Activated T-helper 17 cell treated with anti-CD3 and anti-CD28 coated beads, Interleukin-2, amount 50 U/mL, for 72 hours (primary cell): Measurements from ENCODE around the gene NMB. TPM values are rescaled to one million over a fixed set of nuclear protein-coding genes. Genes with fewer than 3 reads are reported as not detected.
"Not testable (repeated sequence)": the region's sequence is repeated elsewhere in the genome, so short reads cannot be mapped to it uniquely, and the experiment has no call there.

Experiments used
- ATAC-seq: fragments of 150-1000 bp; cut with Tn5 transposase; replicated peaks from 2 replicates; pipeline ENCODE4 v1.10.0; 2021; ENCODE audit warnings: mild to moderate bottlenecking, moderate library complexity
- H3K27ac Mint-ChIP-seq: one replicate; pipeline ENCODE4 v1.8.0; 2022; ENCODE audit warnings: mixed read lengths
- H3K27me3 Mint-ChIP-seq: one replicate; pipeline ENCODE4 v1.8.0; 2022; ENCODE audit warnings: mixed read lengths
- H3K36me3 Mint-ChIP-seq: one replicate; pipeline ENCODE4 v1.8.0; 2022; ENCODE audit warnings: low read depth, mild to moderate bottlenecking, mixed read lengths
- H3K4me1 Mint-ChIP-seq: one replicate; pipeline ENCODE4 v1.8.0; 2022; ENCODE audit warnings: mixed read lengths
- H3K4me3 Mint-ChIP-seq: one replicate; pipeline ENCODE4 v1.8.0; 2022; ENCODE audit warnings: mild to moderate bottlenecking, mixed read lengths
- H3K9me3 Mint-ChIP-seq: one replicate; pipeline ENCODE4 v1.8.0; 2022; ENCODE audit warnings: mixed read lengths
- total RNA-seq, 2 donors: library from RNA; stranded (reverse); gene quantifications; one replicate each; pipeline ENCODE4 v1.2.3, GENCODE V29; 2022

The NMB gene
- 1 to 10 TPM; 7.8 TPM for total RNA-seq

GRCh38 chr15:84658080-84658787 lies at the start of gene NMB:
Gene NMB (minus strand): TSS chr15:84658199. CDS start chr15:84658152, 47 bp downstream.
- peaks cover 24% of the 10 kb centered on the region for H3K36me3 Mint-ChIP-seq
- peak within 1 kb of the TSS; percentile 67 for H3K27ac Mint-ChIP-seq
- peak; percentile 71 for ATAC-seq
- peaks cover 17% of the 10 kb centered on the region for H3K4me1 Mint-ChIP-seq
- no peaks in the 10 kb centered on the region for H3K27me3 Mint-ChIP-seq
- H3K9me3 Mint-ChIP-seq: no peaks in the 10 kb centered on the region
- peak within 1 kb of the TSS; percentile 72 for H3K4me3 Mint-ChIP-seq

- Mint-ChIP-seq H3K36me3 (peaks cover 71% of the 10 kb centered on the region), H3K4me3 (no peak overlapping the region), H3K4me1 (peaks cover 50% of the 10 kb centered on the region), H3K27me3 (no peaks in the 10 kb centered on the region), H3K9me3 (no peaks in the 10 kb centered on the region), H3K27ac (no peak overlapping the region)
- ATAC-seq: no peak
Measured at GRCh38 chr15:84703808-84704207, 45.8 kb upstream of the NMB start.

GRCh38 chr15:84702961-84703482 lies 45.0 kb upstream of the NMB start:
- no peak overlapping the region for H3K4me3 Mint-ChIP-seq
- H3K27ac Mint-ChIP-seq: peak overlapping the region; percentile 18
- no peaks in the 10 kb centered on the region for H3K27me3 Mint-ChIP-seq
- peak; percentile 58 for ATAC-seq
- H3K4me1 Mint-ChIP-seq: peaks cover 46% of the 10 kb centered on the region
- H3K9me3 Mint-ChIP-seq: no peaks in the 10 kb centered on the region
- peaks cover 66% of the 10 kb centered on the region for H3K36me3 Mint-ChIP-seq

GRCh38 chr15:84699538-84700191 lies 41.7 kb upstream of the NMB start:
- Mint-ChIP-seq H3K36me3 (peaks cover 43% of the 10 kb centered on the region), H3K4me3 (peak overlapping the region; percentile 72), H3K27ac (peak overlapping the region; percentile 82), H3K9me3 (no peaks in the 10 kb centered on the region), H3K27me3 (no peaks in the 10 kb centered on the region), H3K4me1 (peaks cover 41% of the 10 kb centered on the region)
- peak; percentile 87 for ATAC-seq

- Mint-ChIP-seq H3K36me3 (peaks cover 41% of the 10 kb centered on the region), H3K27ac (peak overlapping the region; percentile 10), H3K9me3 (no peaks in the 10 kb centered on the region), H3K27me3 (no peaks in the 10 kb centered on the region), H3K4me1 (peaks cover 19% of the 10 kb centered on the region), H3K4me3 (peak overlapping the region; percentile 2)
- no peak for ATAC-seq
Measured at GRCh38 chr15:84697236-84697990, 39.4 kb upstream of the NMB start.

- Mint-ChIP-seq H3K27me3 (no peaks in the 10 kb centered on the region), H3K27ac (no peak overlapping the region), H3K9me3 (no peaks in the 10 kb centered on the region), H3K4me3 (no peak overlapping the region), H3K36me3 (peaks cover 46% of the 10 kb centered on the region), H3K4me1 (peaks cover 19% of the 10 kb centered on the region)
- ATAC-seq: no peak
Measured at GRCh38 chr15:84696757-84697156, 38.8 kb upstream of the NMB start.

- Mint-ChIP-seq H3K27me3 (no peaks in the 10 kb centered on the region), H3K27ac (no peak overlapping the region), H3K36me3 (peaks cover 77% of the 10 kb centered on the region), H3K4me1 (peaks cover 8% of the 10 kb centered on the region), H3K9me3 (no peaks in the 10 kb centered on the region), H3K4me3 (no peak overlapping the region)
- ATAC-seq: no peak
Measured at GRCh38 chr15:84690342-84690741, 32.3 kb upstream of the NMB start.

- no peak for ATAC-seq
- Mint-ChIP-seq H3K27ac (no peak overlapping the region), H3K4me1 (peaks cover 8% of the 10 kb centered on the region), H3K27me3 (no peaks in the 10 kb centered on the region), H3K36me3 (peaks cover 82% of the 10 kb centered on the region), H3K9me3 (no peaks in the 10 kb centered on the region), H3K4me3 (no peak overlapping the region)
Measured at GRCh38 chr15:84689858-84690257, 31.9 kb upstream of the NMB start.

- H3K4me1 Mint-ChIP-seq: peaks cover 23% of the 10 kb centered on the region
- H3K4me3 Mint-ChIP-seq, H3K27ac Mint-ChIP-seq, H3K9me3 Mint-ChIP-seq, ATAC-seq, H3K27me3 Mint-ChIP-seq: not testable (repeated sequence)
- H3K36me3 Mint-ChIP-seq: peaks cover 95% of the 10 kb centered on the region
Measured at GRCh38 chr15:84686446-84686845, 28.4 kb upstream of the NMB start.

GRCh38 chr15:84685304-84685703 lies 27.3 kb upstream of the NMB start:
- peaks cover 95% of the 10 kb centered on the region for H3K36me3 Mint-ChIP-seq

GRCh38 chr15:84684092-84684491 lies 26.1 kb upstream of the NMB start:
- Mint-ChIP-seq H3K4me3 (no peak overlapping the region), H3K36me3 (peaks cover 99% of the 10 kb centered on the region), H3K27me3 (no peaks in the 10 kb centered on the region), H3K27ac (peak overlapping the region; percentile 81), H3K4me1 (peaks cover 21% of the 10 kb centered on the region), H3K9me3 (no peaks in the 10 kb centered on the region)
- ATAC-seq: no peak

More at GRCh38 chr15:84685304-84685703, 27.3 kb upstream of the NMB start:
- H3K27ac Mint-ChIP-seq: no peak overlapping the region
- peaks cover 21% of the 10 kb centered on the region for H3K4me1 Mint-ChIP-seq
- ATAC-seq: no peak
- H3K9me3 Mint-ChIP-seq: no peaks in the 10 kb centered on the region
- H3K4me3 Mint-ChIP-seq: no peak overlapping the region
- no peaks in the 10 kb centered on the region for H3K27me3 Mint-ChIP-seq

- ATAC-seq: peak; percentile 98
Measured at GRCh38 chr15:84681831-84682230, 23.8 kb upstream of the NMB start.

GRCh38 chr15:84671211-84671610 lies 13.2 kb upstream of the NMB start:
- H3K27me3 Mint-ChIP-seq: no peaks in the 10 kb centered on the region
- H3K4me3 Mint-ChIP-seq: no peak overlapping the region
- peaks cover 40% of the 10 kb centered on the region for H3K4me1 Mint-ChIP-seq
- ATAC-seq: no peak
- no peaks in the 10 kb centered on the region for H3K9me3 Mint-ChIP-seq
- peak overlapping the region; percentile 64 for H3K27ac Mint-ChIP-seq
- H3K36me3 Mint-ChIP-seq: peaks cover 94% of the 10 kb centered on the region

More at GRCh38 chr15:84681831-84682230, 23.8 kb upstream of the NMB start:
- Mint-ChIP-seq H3K4me3 (peak overlapping the region; percentile 54), H3K27me3 (no peaks in the 10 kb centered on the region), H3K27ac (peak overlapping the region; percentile 81), H3K4me1 (peaks cover 18% of the 10 kb centered on the region), H3K36me3 (peaks cover 99% of the 10 kb centered on the region), H3K9me3 (no peaks in the 10 kb centered on the region)

GRCh38 chr15:84669726-84670125 lies 11.7 kb upstream of the NMB start:
- Mint-ChIP-seq H3K9me3 (no peaks in the 10 kb centered on the region), H3K36me3 (peaks cover 96% of the 10 kb centered on the region), H3K27me3 (no peaks in the 10 kb centered on the region), H3K27ac (peak overlapping the region; percentile 92), H3K4me3 (peak overlapping the region; percentile 53), H3K4me1 (peaks cover 43% of the 10 kb centered on the region)
- ATAC-seq: peak; percentile 29
